NCI-H82 (cell line): ENCODE measurements around the gene TTC22.

ENCODE experiments used
- DNase-seq: peaks from one replicate; lab custom pipeline; 2025; lab: John Stamatoyannopoulos, UW

The TTC22 gene

DNA sequence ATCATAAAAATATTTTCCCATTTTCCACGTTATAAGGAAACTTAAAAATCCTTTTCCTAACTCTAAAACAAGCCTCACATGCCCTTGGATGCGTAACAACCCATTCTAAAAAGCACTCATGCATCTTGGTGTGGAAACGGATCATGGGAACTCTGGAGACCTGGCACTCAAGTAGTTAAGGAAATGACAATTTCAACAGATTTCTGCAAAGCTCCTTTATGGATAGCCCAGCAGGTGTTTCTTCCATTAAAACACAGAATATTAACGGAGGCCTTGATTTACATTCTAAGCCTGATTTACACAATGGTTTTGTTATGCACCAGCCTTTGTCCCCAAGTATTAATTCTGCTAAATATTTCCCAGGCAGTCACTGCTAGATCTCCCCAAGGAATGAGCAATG is 49.7 kb downstream of the TTC22 start:
- DNase-seq: no peak

GRCh38 chr1:54750596-54750995 is 50.5 kb downstream of the TTC22 start:
- no peak for DNase-seq

GRCh38 chr1:54748094-54748835 is 52.9 kb downstream of the TTC22 start:
- no peak for DNase-seq

DNA sequence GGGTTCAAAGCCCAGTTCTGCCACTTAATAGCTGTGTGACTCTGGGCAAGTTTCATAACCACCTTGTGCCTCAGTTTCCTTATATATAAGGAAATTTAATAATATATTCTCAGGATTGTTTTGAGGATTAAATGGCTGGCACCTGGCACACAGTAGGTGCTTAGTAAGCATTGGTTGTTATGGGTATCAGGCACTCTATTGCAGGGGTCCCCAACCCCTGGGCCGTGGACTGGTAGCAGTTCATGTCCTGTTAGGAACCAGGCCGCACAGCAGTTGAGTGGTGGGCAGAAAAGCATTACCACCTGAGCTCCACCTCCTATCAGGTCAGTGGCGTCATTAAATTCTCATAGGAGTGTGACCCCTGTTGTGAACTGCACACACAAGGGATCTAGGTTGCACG is 55.3 kb downstream of the TTC22 start:
- DNase-seq: no peak

GRCh38 chr1:54745274-54745673 is 55.8 kb downstream of the TTC22 start:
- no peak for DNase-seq

DNA sequence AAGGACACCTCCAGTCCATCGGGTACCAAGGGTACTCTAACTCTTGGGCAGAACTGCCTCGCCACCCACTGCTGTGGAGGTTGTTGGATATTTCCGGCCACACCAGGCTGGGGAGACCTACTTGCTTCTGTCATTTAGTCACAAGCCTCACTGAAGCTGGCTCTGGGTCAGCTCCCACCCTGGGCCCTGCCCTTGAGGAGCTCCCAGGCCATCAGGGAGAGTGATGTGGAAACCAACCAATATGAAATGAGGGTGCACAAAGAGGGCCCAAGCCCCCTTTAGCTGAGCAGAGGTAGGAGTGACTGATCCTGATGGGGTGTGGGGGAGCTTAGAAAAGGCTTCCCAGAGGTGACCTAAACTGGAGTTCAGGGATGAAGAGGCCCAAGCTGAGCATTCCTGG is 56.4 kb downstream of the TTC22 start:
- no peak for DNase-seq

GRCh38 chr1:54743416-54744226 is 57.5 kb downstream of the TTC22 start:
- no peak for DNase-seq

- DNase-seq: no peak
Observed at GRCh38 chr1:54742282-54742681, 58.8 kb downstream of the TTC22 start.

GRCh38 chr1:54741531-54741930 is 59.6 kb downstream of the TTC22 start:
- DNase-seq: no peak

- DNase-seq: no peak
Observed at GRCh38 chr1:54738244-54738643, 62.9 kb downstream of the TTC22 start.

DNA sequence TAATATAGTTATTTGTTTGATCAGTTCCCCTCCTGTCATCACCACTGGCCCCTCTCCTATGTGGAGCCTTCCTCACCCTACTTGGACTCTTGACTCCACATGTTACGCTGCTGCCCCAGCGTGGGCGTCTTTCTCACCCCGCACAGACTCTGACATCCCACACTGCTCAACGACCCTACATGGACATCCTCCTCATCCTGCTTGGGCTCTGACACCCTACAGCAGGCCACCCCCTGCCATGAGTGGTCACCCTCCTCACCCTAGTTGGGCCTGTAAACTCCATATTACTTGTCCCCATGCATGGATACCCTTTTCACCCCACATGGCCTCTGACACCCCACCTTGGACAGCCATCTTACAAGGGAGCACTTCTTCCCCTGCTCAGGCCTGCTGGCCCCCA is 64.4 kb downstream of the TTC22 start:
- DNase-seq: no peak
